ENCODE measurements around the gene GSDME.
"Not testable (repeated sequence)": the region's sequence is repeated elsewhere in the genome, so short reads cannot be mapped to it uniquely, and the experiment has no call there.

GSDME gene

GRCh38 chr7:24757353-24758275 lies at the start of gene GSDME:
Gene GSDME, minus strand, starts transcription at chr7:24757464. Its CDS starts 7,690 bp downstream, at chr7:24749774.
- DNase-seq, result peak; percentile 9 to 50

GRCh38 chr7:24802300-24802699 lies 45.0 kb upstream of the GSDME start:
- DNase-seq, result no peak

- DNase-seq, result no peak
Observed at GRCh38 chr7:24801883-24802282, 44.6 kb upstream of the GSDME start.

- no peak for DNase-seq
Observed at GRCh38 chr7:24800667-24801066, 43.4 kb upstream of the GSDME start.

- DNase-seq, result no peak
Observed at GRCh38 chr7:24800073-24800472, 42.8 kb upstream of the GSDME start.

GRCh38 chr7:24799506-24799905 lies 42.2 kb upstream of the GSDME start:
- DNase-seq, result no peak

GRCh38 chr7:24798261-24798660 lies 41.0 kb upstream of the GSDME start:
- no peak for DNase-seq

- no peak for DNase-seq
Observed at GRCh38 chr7:24797270-24797669, 40.0 kb upstream of the GSDME start.

GRCh38 chr7:24795407-24795767 lies 38.1 kb upstream of the GSDME start:
- DNase-seq, result no peak

GRCh38 chr7:24794751-24795406 lies 37.6 kb upstream of the GSDME start:
- DNase-seq, result not testable (repeated sequence)

GRCh38 chr7:24793982-24794648 lies 36.9 kb upstream of the GSDME start:
- DNase-seq, result no peak

- no peak for DNase-seq
Observed at GRCh38 chr7:24788961-24789576, 31.8 kb upstream of the GSDME start.

- no peak for DNase-seq
Observed at GRCh38 chr7:24788075-24788474, 30.8 kb upstream of the GSDME start.

- no peak for DNase-seq
Observed at GRCh38 chr7:24786941-24787340, 29.7 kb upstream of the GSDME start.

- DNase-seq, result no peak
Observed at GRCh38 chr7:24786306-24786705, 29.0 kb upstream of the GSDME start.

- no peak for DNase-seq
Observed at GRCh38 chr7:24784277-24784676, 27.0 kb upstream of the GSDME start.

- DNase-seq, result no peak
Observed at GRCh38 chr7:24783698-24784097, 26.4 kb upstream of the GSDME start.

- DNase-seq, result no peak
Observed at GRCh38 chr7:24781106-24781505, 23.8 kb upstream of the GSDME start.

GRCh38 chr7:24779283-24779655 lies 22.0 kb upstream of the GSDME start:
- no peak for DNase-seq

GRCh38 chr7:24778543-24779282 lies 21.4 kb upstream of the GSDME start:
- no peak for DNase-seq

GRCh38 chr7:24777806-24778205 lies 20.5 kb upstream of the GSDME start:
- DNase-seq, result no peak

GRCh38 chr7:24773646-24774045 lies 16.4 kb upstream of the GSDME start:
- DNase-seq, result no peak

- DNase-seq, result no peak
Observed at GRCh38 chr7:24769851-24770250, 12.6 kb upstream of the GSDME start.
